ENCODE results near the gene ENTPD6.

ENTPD6 gene

GRCh38 chr20:25207149-25207959 is 11.8 kb downstream of the ENTPD6 start:
- no peak for DNase-seq (ENCODE audit: extremely low read depth in 1 of 2, low read depth in 1 of 2)

- DNase-seq (ENCODE audit: extremely low read depth in 1 of 2, low read depth in 1 of 2), result no peak
Measured at GRCh38 chr20:25207960-25208534, 12.5 kb downstream of the ENTPD6 start.

GRCh38 chr20:25209400-25209799 is 13.9 kb downstream of the ENTPD6 start:
- DNase-seq (ENCODE audit: extremely low read depth in 1 of 2, low read depth in 1 of 2), result no peak

GRCh38 chr20:25209911-25210310 is 14.4 kb downstream of the ENTPD6 start:
- DNase-seq (ENCODE audit: extremely low read depth in 1 of 2, low read depth in 1 of 2), result no peak

- no peak for DNase-seq (ENCODE audit: extremely low read depth in 1 of 2, low read depth in 1 of 2)
Measured at GRCh38 chr20:25211273-25211672, 15.8 kb downstream of the ENTPD6 start.

GRCh38 chr20:25212242-25212641 is 16.7 kb downstream of the ENTPD6 start:
- no peak for DNase-seq (ENCODE audit: extremely low read depth in 1 of 2, low read depth in 1 of 2)

- no peak for DNase-seq (ENCODE audit: extremely low read depth in 1 of 2, low read depth in 1 of 2)
Measured at GRCh38 chr20:25213566-25214425, 18.3 kb downstream of the ENTPD6 start.

- DNase-seq (ENCODE audit: extremely low read depth in 1 of 2, low read depth in 1 of 2), result no peak
Measured at GRCh38 chr20:25214426-25214790, 18.9 kb downstream of the ENTPD6 start.

GRCh38 chr20:25214819-25215218 is 19.3 kb downstream of the ENTPD6 start:
- DNase-seq (ENCODE audit: extremely low read depth in 1 of 2, low read depth in 1 of 2), result no peak

GRCh38 chr20:25215521-25215920 is 20.0 kb downstream of the ENTPD6 start:
- DNase-seq (ENCODE audit: extremely low read depth in 1 of 2, low read depth in 1 of 2), result no peak

- no peak for DNase-seq (ENCODE audit: extremely low read depth in 1 of 2, low read depth in 1 of 2)
Measured at GRCh38 chr20:25216199-25216945, 20.9 kb downstream of the ENTPD6 start.

GRCh38 chr20:25217161-25218108 is 21.9 kb downstream of the ENTPD6 start:
- no peak for DNase-seq (ENCODE audit: extremely low read depth in 1 of 2, low read depth in 1 of 2)

- no peak for DNase-seq (ENCODE audit: extremely low read depth in 1 of 2, low read depth in 1 of 2)
Measured at GRCh38 chr20:25218109-25218486, 22.6 kb downstream of the ENTPD6 start.

GRCh38 chr20:25218492-25218891 is 23.0 kb downstream of the ENTPD6 start:
- DNase-seq (ENCODE audit: extremely low read depth in 1 of 2, low read depth in 1 of 2), result no peak

GRCh38 chr20:25219365-25219764 is 23.9 kb downstream of the ENTPD6 start:
- no peak for DNase-seq (ENCODE audit: extremely low read depth in 1 of 2, low read depth in 1 of 2)

GRCh38 chr20:25220021-25220730 is 24.7 kb downstream of the ENTPD6 start:
- DNase-seq (ENCODE audit: extremely low read depth in 1 of 2, low read depth in 1 of 2), result no peak

- no peak for DNase-seq (ENCODE audit: extremely low read depth in 1 of 2, low read depth in 1 of 2)
Measured at GRCh38 chr20:25220810-25221591, 25.5 kb downstream of the ENTPD6 start.
